HepG2 (cell line): ENCODE data around the gene SEMA3C. TPM values are rescaled to one million over a fixed set of nuclear protein-coding genes. Genes with fewer than 3 reads are reported as not detected.

Experiments
- GPBP1L1 ChIP-seq: sonication (generic); formaldehyde crosslinking; IDR thresholded peaks from 2 replicates; pipeline ENCODE4 v1.5.0; 2020; ENCODE audit warnings: mild to moderate bottlenecking, missing genetic modification reagents
- SIN3A ChIP-seq: IDR thresholded peaks from 2 replicates; pipeline ENCODE4 v1.6.1; 2011; ENCODE audit warnings: low read depth, mild to moderate bottlenecking, control low read depth, low read length, borderline replicate concordance
- ZC3H4 ChIP-seq: sonication (generic); formaldehyde crosslinking; IDR thresholded peaks from 2 replicates; pipeline ENCODE4 v1.4.0; 2020; ENCODE audit warnings: missing genetic modification reagents, borderline replicate concordance
- ZNF230 ChIP-seq: sonication (generic); formaldehyde crosslinking; IDR thresholded peaks from 2 replicates; pipeline ENCODE4 v1.4.0; 2020; ENCODE audit warnings: mild to moderate bottlenecking, missing genetic modification reagents
- polyA plus RNA-seq, 8 experiments: library from polyadenylated mRNA; depleted of rRNA in 3 of 8; stranded (reverse) in 7 of 8; unstranded in 1 of 8; fragments of >200 nt; fragmentation: Illumina TruSeq in 4 of 8; extraction: Trizol in 4 of 8; gene quantifications; 2 replicates each; pipeline versions ENCODE4 v1.2.1 to v1.2.3, GENCODE V29; 2011 to 2016; ENCODE audit warnings: low read depth in 4 of 8, missing spikeins in 1 of 8, mixed read lengths in 1 of 8; ENCODE audit not compliant: insufficient read depth in 1 of 8
- total RNA-seq, 5 experiments: library from RNA; depleted of rRNA; stranded (reverse); fragments of >200 nt; fragmentation: Illumina TruSeq; extraction: Trizol; gene quantifications; 2 replicates each; pipeline ENCODE4 v1.2.3, GENCODE V29; 2016; ENCODE audit warnings: low read depth in 1 of 5
- TF ChIP-seq, protein P1 (sequence below), 2 experiments: sonication (generic) in 1 of 2; formaldehyde crosslinking in 1 of 2; IDR thresholded peaks; 2 replicates each; pipeline versions ENCODE4 v1.5.1 to v1.6.1; 2011 to 2020; ENCODE audit warnings: borderline replicate concordance in 1 of 2, low read depth in 1 of 2, low read length in 1 of 2, mild to moderate bottlenecking in 1 of 2, missing genetic modification reagents in 1 of 2, moderate library complexity in 1 of 2
- TF ChIP-seq, protein P2 (sequence below): sonication (generic); formaldehyde crosslinking; IDR thresholded peaks from 2 replicates; pipeline ENCODE4 v1.4.0; 2020; ENCODE audit warnings: mild to moderate bottlenecking, missing genetic modification reagents

The SEMA3C gene
- total and polyA plus RNA-seq, 2 of the 13 experiments (the other 11 are each of a cell fraction or from before 2014, with no cell fraction given): 0.05 to 0.13 TPM

GRCh38 chr7:80902716-80903308 is 16.0 kb downstream of the SEMA3C start (continued):
- TF ChIP-seq, protein P1, sequence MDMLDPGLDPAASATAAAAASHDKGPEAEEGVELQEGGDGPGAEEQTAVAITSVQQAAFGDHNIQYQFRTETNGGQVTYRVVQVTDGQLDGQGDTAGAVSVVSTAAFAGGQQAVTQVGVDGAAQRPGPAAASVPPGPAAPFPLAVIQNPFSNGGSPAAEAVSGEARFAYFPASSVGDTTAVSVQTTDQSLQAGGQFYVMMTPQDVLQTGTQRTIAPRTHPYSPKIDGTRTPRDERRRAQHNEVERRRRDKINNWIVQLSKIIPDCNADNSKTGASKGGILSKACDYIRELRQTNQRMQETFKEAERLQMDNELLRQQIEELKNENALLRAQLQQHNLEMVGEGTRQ (IDR thresholded peaks at IDR 0.05; ENCODE audit: low read depth, low read length): no peak
- TF ChIP-seq, protein P1 (CRISPR knock-in tag; IDR thresholded peaks at IDR 0.05; ENCODE audit: borderline replicate concordance): no peak
- TF ChIP-seq ZC3H4: no peak
- TF ChIP-seq GPBP1L1 (CRISPR knock-in tag): no peak
- no peak for TF ChIP-seq ZNF230
- TF ChIP-seq SIN3A: no peak
- TF ChIP-seq, protein P2, sequence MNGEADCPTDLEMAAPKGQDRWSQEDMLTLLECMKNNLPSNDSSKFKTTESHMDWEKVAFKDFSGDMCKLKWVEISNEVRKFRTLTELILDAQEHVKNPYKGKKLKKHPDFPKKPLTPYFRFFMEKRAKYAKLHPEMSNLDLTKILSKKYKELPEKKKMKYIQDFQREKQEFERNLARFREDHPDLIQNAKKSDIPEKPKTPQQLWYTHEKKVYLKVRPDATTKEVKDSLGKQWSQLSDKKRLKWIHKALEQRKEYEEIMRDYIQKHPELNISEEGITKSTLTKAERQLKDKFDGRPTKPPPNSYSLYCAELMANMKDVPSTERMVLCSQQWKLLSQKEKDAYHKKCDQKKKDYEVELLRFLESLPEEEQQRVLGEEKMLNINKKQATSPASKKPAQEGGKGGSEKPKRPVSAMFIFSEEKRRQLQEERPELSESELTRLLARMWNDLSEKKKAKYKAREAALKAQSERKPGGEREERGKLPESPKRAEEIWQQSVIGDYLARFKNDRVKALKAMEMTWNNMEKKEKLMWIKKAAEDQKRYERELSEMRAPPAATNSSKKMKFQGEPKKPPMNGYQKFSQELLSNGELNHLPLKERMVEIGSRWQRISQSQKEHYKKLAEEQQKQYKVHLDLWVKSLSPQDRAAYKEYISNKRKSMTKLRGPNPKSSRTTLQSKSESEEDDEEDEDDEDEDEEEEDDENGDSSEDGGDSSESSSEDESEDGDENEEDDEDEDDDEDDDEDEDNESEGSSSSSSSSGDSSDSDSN (CRISPR knock-in tag): no peak
- TF ChIP-seq, all 625 proteins: peak for 0
